Gastrocnemius medialis (tissue), 4 donors: ENCODE measurements around the gene MRPL41. TPM values are rescaled to one million over a fixed set of nuclear protein-coding genes. Genes with fewer than 3 reads are reported as not detected.
"Not testable (repeated sequence)": the region's sequence is repeated elsewhere in the genome, so short reads cannot be mapped to it uniquely, and the experiment has no call there.

ENCODE experiments used
- ATAC-seq, 2 donors: fragments of 150-250 bp; one replicate each; pipeline ENCODE4 v1.9.1; 2016
- DNase-seq, 2 donors: peaks; one replicate each; pipeline ENCODE4 v3.0.0-alpha.2; 2019
- H3K27ac ChIP-seq, 4 donors: fragments of 200-600 bp; sonication (generic); 1 replicate in 1 of 4; 2 replicates in 3 of 4; pipeline ENCODE4 v1.5.1; 2016 to 2018; ENCODE audit warnings: mild to moderate bottlenecking in 2 of 4, moderate library complexity in 1 of 4
- H3K27me3 ChIP-seq, 3 donors: fragments of 200-600 bp; sonication (generic) in 2 of 3; 1 replicate in 1 of 3; 2 replicates in 2 of 3; pipeline versions ENCODE4 v1.5.1 to v1.6.0; 2016 to 2019; ENCODE audit warnings: mild to moderate bottlenecking in 1 of 3, moderate library complexity in 1 of 3
- H3K36me3 ChIP-seq, 2 donors: fragments of 200-600 bp; sonication (generic) in 1 of 2; one replicate each; pipeline ENCODE4 v1.5.1; 2017 to 2018
- H3K4me1 ChIP-seq, 2 donors: fragments of 200-600 bp; sonication (generic) in 1 of 2; one replicate each; pipeline ENCODE4 v1.5.1; 2016 to 2017; ENCODE audit warnings: mild to moderate bottlenecking in 2 of 2
- H3K4me3 ChIP-seq, 4 donors: fragments of 200-600 bp; sonication (generic) in 3 of 4; 1 replicate in 1 of 4; 2 replicates in 3 of 4; pipeline ENCODE4 v1.5.1; 2016 to 2019; ENCODE audit warnings: mild to moderate bottlenecking in 2 of 4
- H3K9me3 ChIP-seq, 3 donors: fragments of 200-600 bp; sonication (generic) in 2 of 3; 1 replicate in 1 of 3; 2 replicates in 2 of 3; pipeline ENCODE4 v1.5.1; 2016 to 2019
- CTCF ChIP-seq, 5 experiments: fragments of 450-650 bp in 3 of 5; fragments of 200-600 bp in 2 of 5; sonication (generic) in 2 of 5; IDR thresholded peaks in 4 of 5; conservative IDR thresholded peaks in 1 of 5; 1 replicate in 4 of 5; 2 replicates in 1 of 5; pipeline ENCODE4 v1.5.1; 2016 to 2019; ENCODE audit warnings: antibody characterized with exemption in 5 of 5, mild to moderate bottlenecking in 3 of 5, moderate library complexity in 3 of 5
- POLR2A ChIP-seq, 2 donors: fragments of 450-650 bp; IDR thresholded peaks; one replicate each; pipeline ENCODE4 v1.6.1; 2017; ENCODE audit warnings: antibody characterized with exemption in 2 of 2, mild to moderate bottlenecking in 2 of 2, moderate library complexity in 2 of 2
- in situ Hi-C, 4 donors: fragments of 200-750 bp; cut with MboI; loops; one replicate each; pipeline versions ENCODE4 v1.15.0 to v1.8.0; 2017; ENCODE audit warnings: low sequenced_read_pairs in 4 of 4
- intact Hi-C: fragments of 100-400 bp; cut with DNase I; formaldehyde crosslinking; loops from one replicate; pipeline ENCODE4 v1.15.1; 2023; ENCODE audit warnings: low total_unique reads
- total RNA-seq, 4 donors: library from RNA; depleted of rRNA; stranded (reverse); fragments of >200 nt; gene quantifications; one replicate each; pipeline versions ENCODE4 v1.1.0 to v1.2.3, GENCODE V29; 2016

MRPL41 gene
- total RNA-seq, 4 donors from 2014 or later: 107 to 137 (median 126) TPM

DNA sequence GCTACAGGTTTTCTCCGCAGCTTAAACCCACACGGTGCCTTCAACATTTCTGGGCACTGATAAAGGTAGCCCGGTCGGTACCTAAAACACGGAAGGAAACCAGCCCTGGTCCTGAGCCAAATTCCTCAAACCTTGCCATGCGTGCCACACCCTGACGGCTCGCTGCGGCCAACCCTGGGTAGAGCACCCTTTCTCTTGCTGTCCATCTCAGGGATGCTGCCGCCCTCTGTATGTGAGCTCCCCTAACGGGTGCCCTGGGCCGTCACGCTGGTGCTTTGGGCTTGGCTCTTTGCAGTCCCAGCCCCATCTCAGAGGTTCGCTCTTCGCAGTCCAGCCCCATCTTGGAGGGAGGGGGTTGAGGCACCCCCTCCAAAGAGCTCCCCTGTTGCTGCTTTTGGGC is 45.4 kb upstream of the MRPL41 start:
- H3K9me3 ChIP-seq: no peaks in the 10 kb centered on the region
- H3K27me3 ChIP-seq: no peaks in the 10 kb centered on the region
- H3K4me1 ChIP-seq: no peaks in the 10 kb centered on the region
- ATAC-seq: no peak
- H3K36me3 ChIP-seq: peaks cover 0 to 5% of the 10 kb centered on the region in 2 donors
- intact Hi-C loops (no loop called here), in situ Hi-C loops (no loop called here)
- no peak overlapping the region for H3K4me3 ChIP-seq
- TF ChIP-seq POLR2A (IDR thresholded peaks at IDR 0.05): no peak
- TF ChIP-seq CTCF (IDR thresholded peaks at IDR 0.05 in 4 of 5, conservative IDR thresholded peaks at IDR 0.05 in 1 of 5): no peak
- DNase-seq: no peak
- no peak overlapping the region for H3K27ac ChIP-seq

GRCh38 chr9:137506702-137507171 is 44.9 kb upstream of the MRPL41 start:
- Histone ChIP-seq H3K9me3 (no peaks in the 10 kb centered on the region), H3K4me3 (no peak overlapping the region), H3K27ac (no peak overlapping the region), H3K27me3 (no peaks in the 10 kb centered on the region), H3K36me3 (no peaks in the 10 kb centered on the region), H3K4me1 (no peaks in the 10 kb centered on the region)
- no peak for TF ChIP-seq CTCF (IDR thresholded peaks at IDR 0.05 in 4 of 5, conservative IDR thresholded peaks at IDR 0.05 in 1 of 5)
- no peak for TF ChIP-seq POLR2A (IDR thresholded peaks at IDR 0.05)
- ATAC-seq: no peak
- intact Hi-C loops: no loop called here
- DNase-seq: no peak
- in situ Hi-C loops: no loop called here

DNA sequence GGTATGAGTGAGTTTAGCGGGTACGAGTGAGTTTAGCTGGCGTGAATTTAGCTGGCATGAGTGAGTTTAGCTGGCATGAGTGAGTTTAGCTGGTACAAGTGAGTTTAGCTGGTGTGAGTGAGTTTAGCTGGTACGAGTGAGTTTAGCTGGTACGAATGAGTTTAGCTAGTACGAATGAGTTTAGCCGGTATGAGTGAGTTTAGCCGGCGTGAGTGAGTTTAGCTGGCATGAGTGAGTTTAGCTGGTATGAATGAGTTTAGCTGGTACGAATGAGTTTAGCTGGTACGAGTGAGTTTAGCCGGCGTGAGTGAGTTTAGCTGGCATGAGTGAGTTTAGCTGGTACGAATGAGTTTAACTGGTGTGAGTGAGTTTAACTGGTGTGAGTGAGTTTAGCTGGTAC is 42.5 kb upstream of the MRPL41 start:
- Histone ChIP-seq H3K4me3 (no peak overlapping the region), H3K27ac (no peak overlapping the region), H3K4me1 (no peaks in the 10 kb centered on the region), H3K9me3 (no peaks in the 10 kb centered on the region), H3K36me3 (peaks cover 0 to 7% of the 10 kb centered on the region in 2 donors), H3K27me3 (no peaks in the 10 kb centered on the region)
- DNase-seq (no peak), ATAC-seq (no peak)
- in situ Hi-C loops (no loop called here), intact Hi-C loops (no loop called here)
- TF ChIP-seq CTCF (IDR thresholded peaks at IDR 0.05 in 4 of 5, conservative IDR thresholded peaks at IDR 0.05 in 1 of 5) (no peak), POLR2A (IDR thresholded peaks at IDR 0.05) (no peak)

GRCh38 chr9:137511126-137511525 is 40.6 kb upstream of the MRPL41 start:
- H3K4me1 ChIP-seq, in situ Hi-C loops, H3K27me3 ChIP-seq, DNase-seq, ATAC-seq, H3K9me3 ChIP-seq, H3K4me3 ChIP-seq, H3K36me3 ChIP-seq, intact Hi-C loops, H3K27ac ChIP-seq: not testable (repeated sequence)

GRCh38 chr9:137511758-137512463 is 39.8 kb upstream of the MRPL41 start:
- Histone ChIP-seq H3K27ac (no peak overlapping the region), H3K4me3 (no peak overlapping the region), H3K9me3 (no peaks in the 10 kb centered on the region), H3K4me1 (no peaks in the 10 kb centered on the region), H3K36me3 (peaks cover 0 to 7% of the 10 kb centered on the region in 2 donors), H3K27me3 (no peaks in the 10 kb centered on the region)
- in situ Hi-C loops: no loop called here
- intact Hi-C loops: no loop called here
- TF ChIP-seq CTCF (IDR thresholded peaks at IDR 0.05 in 4 of 5, conservative IDR thresholded peaks at IDR 0.05 in 1 of 5) (no peak), POLR2A (IDR thresholded peaks at IDR 0.05) (no peak)
- DNase-seq (no peak), ATAC-seq (no peak)

DNA sequence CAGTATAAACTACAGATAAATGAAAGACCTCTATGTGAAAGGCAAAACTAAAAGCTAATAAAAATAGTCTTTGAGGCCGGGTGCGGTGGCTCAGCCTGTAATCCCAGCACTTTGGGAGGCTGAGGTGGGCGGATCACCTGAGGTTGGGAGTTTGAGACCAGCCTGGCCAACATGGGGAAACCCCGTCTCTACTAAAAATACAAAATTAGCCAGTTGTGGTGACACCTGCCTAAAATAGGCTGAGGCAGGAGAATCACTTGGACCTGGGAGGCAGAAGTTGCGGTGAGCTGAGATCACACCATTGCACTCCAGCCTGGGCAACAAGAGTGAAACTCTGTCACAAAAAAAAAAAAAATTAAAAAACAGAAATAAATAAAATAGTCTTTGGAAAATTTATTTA is 38.5 kb upstream of the MRPL41 start:
- intact Hi-C loops, H3K36me3 ChIP-seq, H3K4me3 ChIP-seq, H3K4me1 ChIP-seq, H3K27me3 ChIP-seq, H3K27ac ChIP-seq, H3K9me3 ChIP-seq, in situ Hi-C loops, ATAC-seq, DNase-seq: not testable (repeated sequence)

DNA sequence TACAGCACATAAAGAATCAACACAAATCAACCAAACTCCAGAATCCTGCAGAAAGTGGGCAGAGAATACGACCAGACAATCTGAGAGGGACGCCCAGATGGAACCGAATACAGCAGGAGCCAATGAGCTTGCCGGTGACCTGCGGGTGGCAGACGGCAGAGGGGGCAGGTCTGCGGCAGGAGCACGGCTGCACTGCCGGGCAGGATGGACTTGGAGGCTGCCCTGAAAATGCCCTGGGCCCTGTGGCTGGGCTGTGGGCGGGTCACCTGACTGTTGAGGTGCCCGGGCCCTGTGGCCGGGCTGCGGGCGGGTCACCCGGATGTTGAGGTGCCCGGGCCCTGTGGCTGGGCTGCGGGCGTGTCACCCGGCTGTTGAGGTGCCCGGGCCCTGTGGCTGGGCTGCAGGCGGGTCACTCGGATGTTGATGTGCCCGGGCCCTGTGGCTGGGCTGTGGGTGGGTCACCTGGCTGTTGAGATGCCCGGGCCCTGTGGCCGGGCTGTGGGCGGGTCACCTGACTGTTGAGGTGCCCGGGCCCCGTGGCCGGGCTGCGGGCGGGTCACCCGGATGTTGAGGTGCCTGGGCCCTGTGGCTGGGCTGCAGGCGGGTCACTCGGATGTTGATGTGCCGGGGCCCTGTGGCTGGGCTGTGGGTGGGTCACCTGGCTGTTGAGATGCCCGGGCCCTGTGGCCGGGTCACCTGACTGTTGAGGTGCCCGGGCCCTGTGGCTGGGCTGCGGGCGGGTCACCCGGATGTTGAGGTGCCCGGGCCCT is 37.7 kb upstream of the MRPL41 start:
- ATAC-seq, in situ Hi-C loops: not testable (repeated sequence)

More for the DNA sequence above, 37.7 kb upstream of the MRPL41 start:
- H3K9me3 ChIP-seq, H3K27ac ChIP-seq, H3K27me3 ChIP-seq, H3K4me1 ChIP-seq, H3K36me3 ChIP-seq, H3K4me3 ChIP-seq, DNase-seq, intact Hi-C loops: not testable (repeated sequence)
